Endothelial cell (in vitro differentiated cells): ENCODE results near the gene GPR153. TPM values are rescaled to one million over a fixed set of nuclear protein-coding genes. Genes with fewer than 3 reads are reported as not detected.

ENCODE experiments used
- DNase-seq: peaks from one replicate; pipeline ENCODE4 v3.0.0; 2021; ENCODE audit warnings: low spot score
- H3K27ac Mint-ChIP-seq: one replicate; pipeline ENCODE4 v1.8.0; 2021; ENCODE audit warnings: mixed read lengths, inconsistent platforms; ENCODE audit not compliant: unreplicated experiment
- H3K27me3 Mint-ChIP-seq: one replicate; pipeline ENCODE4 v1.8.0; 2021; ENCODE audit warnings: mild to moderate bottlenecking, moderate library complexity, mixed read lengths, inconsistent platforms; ENCODE audit not compliant: unreplicated experiment
- H3K36me3 Mint-ChIP-seq: one replicate; pipeline ENCODE4 v1.8.0; 2021; ENCODE audit warnings: mild to moderate bottlenecking, low read depth, mixed read lengths, inconsistent platforms; ENCODE audit not compliant: unreplicated experiment
- H3K4me1 Mint-ChIP-seq: one replicate; pipeline ENCODE4 v1.8.0; 2021; ENCODE audit warnings: mild to moderate bottlenecking, mixed read lengths, inconsistent platforms; ENCODE audit not compliant: unreplicated experiment
- H3K4me3 Mint-ChIP-seq: one replicate; pipeline ENCODE4 v1.8.0; 2021; ENCODE audit warnings: mild to moderate bottlenecking, mixed read lengths, inconsistent platforms; ENCODE audit not compliant: unreplicated experiment
- H3K9me3 Mint-ChIP-seq: one replicate; pipeline ENCODE4 v1.8.0; 2021; ENCODE audit warnings: mixed read lengths, inconsistent platforms; ENCODE audit not compliant: unreplicated experiment
- CTCF ChIP-seq: fragments of 200-600 bp; sonication (generic); IDR thresholded peaks from one replicate; pipeline ENCODE4 v1.5.0; 2021; ENCODE audit warnings: antibody characterized with exemption; ENCODE audit not compliant: unreplicated experiment
- total RNA-seq: library from RNA; stranded (reverse); fragmentation: NEBNext Ultra II Directional; extraction: Animal tissue kit (Norgen Biotek cat#: 25700); gene quantifications from one replicate; pipeline ENCODE4 v1.2.1, GENCODE V29; 2021; ENCODE audit not compliant: unreplicated experiment

GPR153 gene
- total RNA-seq, 1 donor from 2014 or later, result 3.0 TPM

- no peak for TF ChIP-seq CTCF
- Mint-ChIP-seq H3K9me3 (no peaks in the 10 kb centered on the region), H3K27me3 (peaks cover 16% of the 10 kb centered on the region), H3K4me1 (peaks cover 13% of the 10 kb centered on the region), H3K27ac (no peak overlapping the region), H3K36me3 (no peaks in the 10 kb centered on the region), H3K4me3 (no peak overlapping the region)
- DNase-seq, result no peak
Measured at GRCh38 chr1:6239950-6240768, 20.7 kb downstream of the GPR153 start.

- Mint-ChIP-seq H3K27ac (no peak overlapping the region), H3K9me3 (no peaks in the 10 kb centered on the region), H3K4me1 (peaks cover 17% of the 10 kb centered on the region), H3K27me3 (peaks cover 16% of the 10 kb centered on the region), H3K4me3 (no peak overlapping the region), H3K36me3 (no peaks in the 10 kb centered on the region)
- DNase-seq, result no peak
- TF ChIP-seq CTCF, result no peak
Measured at GRCh38 chr1:6239213-6239752, 21.6 kb downstream of the GPR153 start.

- DNase-seq, result no peak
- no peak overlapping the region for H3K27ac Mint-ChIP-seq
- H3K4me1 Mint-ChIP-seq, result peaks cover 17% of the 10 kb centered on the region
- peaks cover 11% of the 10 kb centered on the region for H3K27me3 Mint-ChIP-seq
- peaks cover 7% of the 10 kb centered on the region for H3K36me3 Mint-ChIP-seq
- TF ChIP-seq CTCF, result no peak
- H3K4me3 Mint-ChIP-seq, result no peak overlapping the region
- H3K9me3 Mint-ChIP-seq, result no peaks in the 10 kb centered on the region
Measured at GRCh38 chr1:6237093-6237492, 23.8 kb downstream of the GPR153 start.

- no peak for DNase-seq
- no peak overlapping the region for H3K27ac Mint-ChIP-seq
Measured at GRCh38 chr1:6235296-6235677, 25.6 kb downstream of the GPR153 start.

More at GRCh38 chr1:6235296-6235677, 25.6 kb downstream of the GPR153 start:
- Mint-ChIP-seq H3K4me3 (peak overlapping the region; percentile 88), H3K4me1 (peaks cover 11% of the 10 kb centered on the region), H3K9me3 (no peaks in the 10 kb centered on the region), H3K27me3 (peaks cover 6% of the 10 kb centered on the region), H3K36me3 (peaks cover 10% of the 10 kb centered on the region)
- no peak for TF ChIP-seq CTCF
